Measurements from ENCODE around the gene RHBDF1. TPM values are rescaled to one million over a fixed set of nuclear protein-coding genes. Genes with fewer than 3 reads are reported as not detected.

The RHBDF1 gene
- total and polyA plus RNA-seq, 2 of the 13 experiments (the other 11 are each of a cell fraction or from before 2014, with no cell fraction given) = 5.4 to 26.9 TPM

GRCh38 chr16:72561-73548 is at the start of gene RHBDF1 (continued):
- TF ChIP-seq BCLAF1 (IDR thresholded peaks at IDR 0.05) = no peak
- TF ChIP-seq ZNF841 (CRISPR knock-in tag; IDR thresholded peaks at IDR 0.05; ENCODE audit: borderline replicate concordance) = no peak
- no peak for TF ChIP-seq ZBTB25 (CRISPR knock-in tag; IDR thresholded peaks at IDR 0.05)
- no peak for TF ChIP-seq ZNF446 (CRISPR knock-in tag; IDR thresholded peaks at IDR 0.05)
- TF ChIP-seq ARID3A (IDR thresholded peaks at IDR 0.05; ENCODE audit: low read depth, low read length) = no peak
- no peak for TF ChIP-seq ZNF609 (CRISPR knock-in tag; IDR thresholded peaks at IDR 0.05; ENCODE audit: borderline replicate concordance)
- no peak for TF ChIP-seq NFIB (CRISPR knock-in tag; IDR thresholded peaks at IDR 0.05; ENCODE audit: borderline replicate concordance)
- no peak for TF ChIP-seq ZNF562 (CRISPR knock-in tag; IDR thresholded peaks at IDR 0.05; ENCODE audit: borderline replicate concordance)
- no peak for TF ChIP-seq ZNF281 (CRISPR knock-in tag; IDR thresholded peaks at IDR 0.05; ENCODE audit: borderline replicate concordance)
- TF ChIP-seq DNMT1 (CRISPR knock-in tag; IDR thresholded peaks at IDR 0.05) = 0 out of 2 replicates have a peak, but pooled peaks have one; percentile 24
- TF ChIP-seq GLMP (CRISPR knock-in tag; IDR thresholded peaks at IDR 0.05; ENCODE audit: borderline replicate concordance) = no peak
- no peak for TF ChIP-seq PHF8 (CRISPR knock-in tag; IDR thresholded peaks at IDR 0.05)

All from HepG2 (cell line).